GM19372 (cell line): ENCODE measurements around the gene NEIL3.

Source experiments
- ATAC-seq: cut with Tn5 transposase; IDR thresholded peaks from one replicate; pipeline ENCODE4 v1.9.1; 2021; ENCODE audit warnings: mild to moderate bottlenecking, low read depth, moderate library complexity; ENCODE audit not compliant: unreplicated experiment

Gene NEIL3

GRCh38 chr4:177404342-177404741 lies 94.7 kb downstream of the NEIL3 start:
- ATAC-seq, result no peak

- ATAC-seq, result no peak
Measured at GRCh38 chr4:177404986-177405385, 95.3 kb downstream of the NEIL3 start.

DNA sequence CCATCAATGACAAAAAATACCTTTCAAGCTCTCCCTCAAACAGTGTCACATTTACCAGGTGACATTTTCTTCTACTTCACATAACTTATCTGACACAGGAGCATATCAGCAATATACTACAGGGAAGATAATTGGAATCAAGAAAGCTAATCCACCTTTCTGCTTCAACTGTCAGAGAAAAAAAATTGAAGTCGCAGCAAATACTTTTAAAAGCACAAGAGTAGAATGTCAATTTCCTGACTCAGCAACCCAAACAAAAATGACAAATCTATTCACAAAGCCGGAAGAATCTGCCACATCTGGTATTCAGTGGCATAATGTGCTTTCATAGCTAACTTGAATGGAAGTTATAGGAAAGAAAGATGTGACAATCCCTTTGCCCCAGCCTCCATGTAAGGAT lies 95.8 kb downstream of the NEIL3 start:
- no peak for ATAC-seq

DNA sequence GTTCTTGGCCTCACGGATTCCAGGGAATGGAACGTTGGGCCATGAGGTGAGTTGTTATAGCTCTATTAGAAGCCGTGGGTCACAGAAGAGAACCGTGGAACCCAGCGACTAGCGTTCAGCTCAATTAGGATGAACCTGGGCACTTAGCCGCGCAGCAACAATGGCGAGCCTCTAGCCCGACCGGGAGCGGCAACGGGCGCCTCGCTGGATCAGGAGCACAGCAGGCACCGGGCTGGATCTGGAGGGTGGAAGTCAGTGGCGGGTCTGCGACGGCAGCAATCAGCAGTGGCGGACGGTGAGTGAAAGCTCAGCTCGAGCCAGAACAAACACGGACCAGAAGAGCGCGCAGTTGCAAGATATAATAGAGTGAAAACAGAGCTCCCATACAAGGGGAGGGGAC lies 98.3 kb downstream of the NEIL3 start:
- ATAC-seq, result no peak

- no peak for ATAC-seq
Measured at GRCh38 chr4:177410566-177410965, 100.9 kb downstream of the NEIL3 start.

DNA sequence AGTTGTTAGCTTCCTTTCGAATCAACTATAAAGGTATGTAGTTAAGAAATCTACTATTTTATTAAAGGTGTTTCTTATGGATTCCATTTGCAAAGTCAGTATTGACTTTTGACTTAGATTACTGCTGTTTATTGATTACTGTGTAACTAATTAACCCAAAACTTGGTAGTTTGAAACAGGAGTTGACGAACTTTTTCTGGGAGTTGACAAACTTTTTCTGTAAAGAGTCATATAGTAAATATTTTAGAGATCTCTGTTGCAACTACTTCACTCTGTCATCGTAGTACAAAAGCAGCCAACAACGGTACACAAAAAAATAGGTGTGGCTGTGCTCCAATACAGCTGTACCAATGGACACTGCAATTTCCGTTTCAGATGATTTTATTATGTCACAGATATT lies 102.3 kb downstream of the NEIL3 start:
- no peak for ATAC-seq
